GM18526 (cell line): ENCODE results near the gene EARS2.

ENCODE experiments used
- POLR2A ChIP-seq: IDR thresholded peaks from 3 replicates; pipeline ENCODE4 v1.6.1; 2011; ENCODE audit not compliant: insufficient read length; ENCODE audit errors: extremely low read depth

The EARS2 gene

GRCh38 chr16:23575834-23576233 is 18.7 kb upstream of the EARS2 start:
- TF ChIP-seq POLR2A = no peak

GRCh38 chr16:23573817-23574216 is 16.7 kb upstream of the EARS2 start:
- TF ChIP-seq POLR2A = no peak

DNA sequence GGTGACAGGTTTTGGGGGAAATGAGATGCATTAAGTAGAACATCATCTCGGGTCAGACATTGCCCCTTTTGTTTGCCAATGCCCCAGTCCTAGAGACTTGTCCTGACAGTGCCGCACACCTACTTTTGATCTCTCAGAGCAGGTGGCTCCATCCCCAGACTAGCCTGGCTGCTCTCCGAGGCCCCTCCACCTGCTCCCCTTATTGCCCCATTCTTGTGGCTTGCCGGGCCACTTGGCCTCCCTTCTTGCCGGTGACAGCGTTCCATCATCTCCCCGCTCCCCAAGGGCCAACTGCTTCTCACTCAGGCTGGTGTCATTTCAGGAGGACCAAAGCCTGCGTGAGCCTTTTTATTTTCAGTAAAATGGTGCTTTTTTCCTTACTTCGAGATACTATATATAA is 15.2 kb upstream of the EARS2 start:
- TF ChIP-seq POLR2A = no peak

GRCh38 chr16:23571895-23572294 is 14.7 kb upstream of the EARS2 start:
- no peak for TF ChIP-seq POLR2A

DNA sequence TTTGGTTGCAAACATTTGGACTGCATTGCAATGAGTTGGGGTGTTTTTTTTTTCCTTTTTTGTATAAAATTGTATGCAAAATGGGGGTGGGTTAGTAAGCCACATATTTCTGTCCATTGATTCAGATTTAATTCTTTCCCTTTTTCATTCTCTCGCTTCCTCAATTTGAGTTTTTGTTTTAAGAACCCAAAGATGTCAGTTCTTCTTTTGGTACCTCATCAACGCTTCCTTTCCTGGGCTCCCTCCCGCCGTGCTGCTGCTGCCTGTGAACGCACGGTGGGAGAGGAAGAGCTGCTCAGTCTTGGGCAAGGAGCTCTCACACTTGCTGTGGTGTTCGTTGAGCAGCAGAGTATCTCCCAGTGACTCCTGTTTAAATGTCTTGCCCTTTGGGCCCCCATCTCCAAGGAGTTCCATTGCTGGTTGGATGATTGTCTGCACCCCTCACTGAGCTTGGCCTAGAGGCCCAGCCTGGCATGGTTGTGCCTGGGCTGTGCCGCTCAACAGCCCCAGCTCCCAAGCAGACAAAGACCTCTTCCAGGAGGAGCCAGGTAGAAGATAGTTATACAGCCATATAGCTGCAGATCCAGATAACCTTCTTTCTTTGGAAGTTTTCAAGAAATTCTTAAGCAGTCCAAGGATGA is 14.0 kb upstream of the EARS2 start:
- TF ChIP-seq POLR2A = no peak

- no peak for TF ChIP-seq POLR2A
These were observed 10.5 kb upstream of the EARS2 start for GRCh38 chr16:23567602-23568001.

GRCh38 chr16:23566724-23567123 is 9.6 kb upstream of the EARS2 start:
- TF ChIP-seq POLR2A = no peak

DNA sequence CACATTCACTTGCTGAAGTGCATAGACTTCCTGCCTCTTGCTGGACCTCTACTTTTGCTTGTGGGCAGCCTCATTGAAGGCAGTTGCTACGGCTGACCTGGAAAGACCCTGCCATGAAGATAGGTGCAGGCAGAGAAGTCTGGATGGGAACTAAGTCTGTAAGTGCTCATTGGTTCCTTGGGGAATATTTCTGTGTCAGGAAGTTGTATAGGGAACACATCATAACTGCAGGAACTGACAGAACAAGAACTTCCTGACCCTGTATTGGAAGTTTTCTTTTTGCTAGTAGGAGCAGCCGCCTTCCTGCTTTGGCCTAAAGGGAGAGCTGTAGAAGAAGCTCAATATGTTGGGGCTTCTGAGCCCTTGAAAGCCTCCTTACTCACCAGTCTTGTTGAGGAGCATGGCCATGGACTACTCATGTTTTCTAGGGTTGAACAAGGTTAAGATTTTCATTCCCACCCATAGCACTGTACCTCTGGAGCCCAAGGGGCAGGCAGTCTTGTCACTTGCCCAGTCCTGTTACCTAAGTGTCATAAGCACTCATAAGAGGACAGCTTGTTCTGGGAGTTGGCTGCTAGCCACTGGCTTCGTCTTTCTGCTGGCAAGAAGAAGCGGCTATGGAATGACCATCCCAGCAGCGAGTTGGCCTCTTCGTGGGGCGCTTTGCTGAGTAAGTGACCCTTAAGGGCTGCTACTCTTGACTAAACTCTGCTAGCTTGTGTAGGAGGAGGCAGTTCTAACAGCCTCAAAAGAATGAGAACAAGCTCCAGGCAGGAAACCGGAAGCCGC is 7.6 kb upstream of the EARS2 start:
- no peak for TF ChIP-seq POLR2A

GRCh38 chr16:23563186-23563585 is 6.0 kb upstream of the EARS2 start:
- TF ChIP-seq POLR2A = no peak

GRCh38 chr16:23562505-23562904 is 5.4 kb upstream of the EARS2 start:
- no peak for TF ChIP-seq POLR2A

DNA sequence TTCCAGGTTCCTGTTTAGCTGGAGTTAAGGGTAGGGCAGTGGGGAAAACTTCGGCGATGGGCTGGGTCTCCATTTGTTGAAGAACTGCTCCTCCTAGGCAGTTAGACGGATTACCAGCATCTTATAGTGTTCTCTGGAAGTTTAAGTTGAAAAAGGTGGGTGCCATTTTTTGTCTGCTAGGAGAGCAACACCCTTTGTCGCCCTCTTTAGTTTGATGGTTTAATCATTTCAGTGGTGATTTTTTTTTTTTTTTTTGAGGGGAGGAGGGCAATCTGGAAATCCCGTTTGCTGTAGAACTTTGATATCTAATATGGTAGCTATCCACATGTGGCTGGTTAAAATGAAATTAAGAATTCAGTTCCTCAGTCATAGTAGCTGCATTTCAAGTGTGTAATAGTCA is 4.4 kb upstream of the EARS2 start:
- TF ChIP-seq POLR2A = no peak

DNA sequence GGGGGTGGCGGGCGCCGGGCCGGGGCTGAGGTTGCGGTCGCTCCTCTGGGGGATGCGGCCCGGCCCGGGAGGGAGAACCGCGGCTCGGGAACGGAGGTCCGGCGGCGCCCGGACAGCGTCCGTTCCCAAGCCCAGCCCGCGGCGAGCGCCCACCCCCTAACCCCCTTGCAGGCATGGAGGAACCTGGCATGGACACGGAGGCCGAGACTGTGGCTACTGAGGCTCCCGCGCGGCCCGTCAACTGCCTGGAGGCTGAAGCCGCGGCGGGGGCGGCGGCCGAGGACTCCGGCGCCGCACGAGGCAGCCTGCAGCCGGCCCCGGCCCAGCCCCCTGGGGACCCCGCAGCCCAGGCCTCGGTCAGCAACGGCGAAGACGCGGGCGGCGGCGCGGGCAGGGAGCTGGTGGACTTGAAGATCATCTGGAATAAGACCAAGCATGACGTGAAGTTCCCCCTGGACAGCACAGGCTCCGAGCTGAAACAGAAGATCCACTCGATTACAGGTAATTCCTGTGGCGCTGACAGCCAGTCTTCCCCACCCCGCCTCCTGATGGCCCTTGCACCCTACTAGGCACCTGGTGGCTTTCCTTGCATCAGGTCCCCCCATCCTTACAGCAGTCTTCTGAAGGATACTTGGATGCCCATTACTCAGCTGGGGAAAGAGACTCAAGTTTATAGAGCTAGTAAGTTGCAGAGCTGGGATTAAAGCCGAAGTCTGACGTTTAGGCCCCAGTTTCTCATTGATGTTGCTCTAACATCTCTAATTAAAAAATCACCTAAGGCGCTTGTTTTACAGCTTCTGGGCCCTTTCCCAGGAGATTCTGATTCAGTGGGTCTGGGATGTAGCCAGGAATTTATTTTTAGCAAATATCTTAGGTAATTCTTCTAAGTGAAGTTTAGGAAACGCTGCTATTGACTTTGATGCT is 891 bp upstream of the EARS2 start:
- TF ChIP-seq POLR2A = no peak

GRCh38 chr16:23554536-23554935 is 2.6 kb downstream of the EARS2 start:
- no peak for TF ChIP-seq POLR2A

GRCh38 chr16:23552161-23552560 is 5.0 kb downstream of the EARS2 start:
- TF ChIP-seq POLR2A = no peak

- TF ChIP-seq POLR2A = no peak
These were observed 7.2 kb downstream of the EARS2 start for GRCh38 chr16:23549938-23550337.

DNA sequence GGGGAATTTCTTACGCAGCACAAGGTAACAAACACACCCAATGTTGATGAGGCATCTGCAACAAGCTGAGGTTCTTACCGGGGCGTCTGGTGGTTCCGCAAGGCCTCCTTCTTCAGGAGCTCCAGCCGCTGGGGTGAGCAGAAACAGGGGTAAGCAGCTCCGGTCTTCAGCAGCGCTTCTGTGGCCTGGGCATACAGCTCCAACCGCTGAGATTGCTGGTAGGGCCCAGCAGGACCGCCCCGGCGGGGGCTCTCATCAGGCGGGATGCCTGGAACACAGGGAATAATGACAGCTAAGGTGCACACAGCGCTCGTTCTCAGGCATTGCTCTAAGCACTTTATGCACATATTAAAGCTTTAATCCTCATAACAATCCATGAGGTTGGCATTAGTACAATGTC is 12.7 kb downstream of the EARS2 start:
- no peak for TF ChIP-seq POLR2A
